IMR-90 (cell line): ENCODE results near the gene SMIM24. TPM values are rescaled to one million over a fixed set of nuclear protein-coding genes. Genes with fewer than 3 reads are reported as not detected.

Experiments used
- ATAC-seq: fragments of 200-7000 bp; cut with Tn5 transposase; 2 replicates; pipeline ENCODE4 v1.9.1; 2020; ENCODE audit warnings: low read depth, mild to moderate bottlenecking, moderate library complexity
- BruUV-seq: library from RNA; stranded (reverse); fragments of 400-500 nt; replicated peaks from 2 replicates; lab custom pipeline; 2021; lab: Mats Ljungman, UMichigan
- CTCF ChIA-PET: fragments of 300-600 bp; formaldehyde crosslinking; extraction: SDS; loops from one replicate; lab custom pipeline; 2021; ENCODE audit warnings: antibody characterized with exemption; lab: Yijun Ruan, JAX
- POLR2A ChIA-PET: fragments of 300-600 bp; sonication (Branson Sonifier 250); formaldehyde crosslinking; loops from one replicate; lab custom pipeline; 2022; ENCODE audit warnings: antibody characterized with exemption; ENCODE audit not compliant: unreplicated experiment; lab: Charles Lee
- DNase-seq: peaks from one replicate; pipeline ENCODE4 v3.0.0; 2013
- H2AFZ ChIP-seq: replicated peaks from 2 replicates; pipeline ENCODE3; 2013; ENCODE audit warnings: low read length, mild to moderate bottlenecking; ENCODE audit not compliant: poor library complexity
- H2AK5ac ChIP-seq: 2 replicates; pipeline ENCODE4 v1.6.1; 2013; ENCODE audit warnings: low read depth, low read length, inconsistent platforms
- H2AK9ac ChIP-seq: replicated peaks from 2 replicates; pipeline ENCODE3; 2013; ENCODE audit warnings: mild to moderate bottlenecking, low read depth, low read length, moderate library complexity; ENCODE audit not compliant: poor library complexity
- H2BK120ac ChIP-seq: 2 replicates; pipeline ENCODE4 v1.6.1; 2013; ENCODE audit warnings: low read depth, low read length, inconsistent platforms
- H2BK15ac ChIP-seq: 3 replicates; pipeline ENCODE4 v1.6.1; 2013; ENCODE audit warnings: low read depth, low read length, inconsistent platforms
- H2BK20ac ChIP-seq: 2 replicates; pipeline ENCODE4 v1.6.1; 2013; ENCODE audit warnings: low read depth, mild to moderate bottlenecking, inconsistent platforms, low read length, moderate library complexity
- H2BK5ac ChIP-seq: 2 replicates; pipeline ENCODE4 v1.6.1; 2013; ENCODE audit warnings: mild to moderate bottlenecking, low read depth, low read length, inconsistent platforms; ENCODE audit not compliant: poor library complexity, severe bottlenecking
- H3K14ac ChIP-seq: replicated peaks from 2 replicates; pipeline ENCODE4 v1.6.1; 2013; ENCODE audit warnings: low read depth, low read length, inconsistent platforms
- H3K18ac ChIP-seq: 2 replicates; pipeline ENCODE4 v1.6.1; 2013; ENCODE audit warnings: low read depth, low read length, control low read depth
- H3K23ac ChIP-seq: 2 replicates; pipeline ENCODE4 v1.6.1; 2013; ENCODE audit warnings: low read depth, low read length, inconsistent platforms
- H3K27ac ChIP-seq: 2 replicates; pipeline ENCODE4 v1.5.1; 2013; ENCODE audit warnings: mild to moderate bottlenecking, control low read depth, low read length; ENCODE audit not compliant: insufficient read depth
- H3K27me3 ChIP-seq: 2 replicates; pipeline ENCODE4 v1.6.1; 2013; ENCODE audit warnings: low read length; ENCODE audit not compliant: control insufficient read depth, insufficient read depth
- H3K36me3 ChIP-seq: 2 replicates; pipeline ENCODE4 v1.6.1; 2013; ENCODE audit warnings: low read length, mixed read lengths; ENCODE audit not compliant: control insufficient read depth, insufficient read depth
- H3K4ac ChIP-seq: 2 replicates; pipeline ENCODE4 v1.6.1; 2013; ENCODE audit warnings: low read depth, low read length, inconsistent platforms
- H3K4me1 ChIP-seq: 2 replicates; pipeline ENCODE4 v1.6.1; 2013; ENCODE audit warnings: low read length, mixed read lengths; ENCODE audit not compliant: control insufficient read depth, insufficient read depth
- H3K4me2 ChIP-seq: 2 replicates; pipeline ENCODE4 v1.6.1; 2013; ENCODE audit warnings: low read depth, mild to moderate bottlenecking, control low read depth, low read length, moderate library complexity
- H3K4me3 ChIP-seq: 2 replicates; pipeline ENCODE4 v1.5.1; 2013; ENCODE audit warnings: low read depth, mild to moderate bottlenecking, control low read depth, low read length, moderate library complexity; ENCODE audit not compliant: insufficient read depth
- H3K56ac ChIP-seq: 2 replicates; pipeline ENCODE4 v1.6.1; 2013; ENCODE audit warnings: low read length, inconsistent platforms; ENCODE audit not compliant: insufficient read depth; ENCODE audit errors: extremely low read depth
- H3K79me1 ChIP-seq, 2 experiments: 2 replicates each; pipeline ENCODE4 v1.6.1; 2013; ENCODE audit warnings: low read length in 2 of 2, inconsistent platforms in 1 of 2, low read depth in 1 of 2
- H3K9ac ChIP-seq: 2 replicates; pipeline ENCODE4 v1.6.1; 2013; ENCODE audit warnings: low read depth, low read length, control low read depth
- H3K9me1 ChIP-seq: 2 replicates; pipeline ENCODE4 v1.6.1; 2013; ENCODE audit warnings: low read length, inconsistent platforms; ENCODE audit not compliant: insufficient read depth
- H3K9me3 ChIP-seq: 2 replicates; pipeline ENCODE4 v1.6.1; 2013; ENCODE audit warnings: low read length; ENCODE audit not compliant: control insufficient read depth, insufficient read depth
- H4K20me1 ChIP-seq: 2 replicates; pipeline ENCODE4 v1.6.1; 2013; ENCODE audit warnings: low read length, inconsistent platforms; ENCODE audit not compliant: insufficient read depth
- H4K5ac ChIP-seq: 2 replicates; pipeline ENCODE4 v1.6.1; 2013; ENCODE audit warnings: mild to moderate bottlenecking, low read depth, low read length, control low read depth
- H4K8ac ChIP-seq, 2 experiments: 2 replicates each; pipeline ENCODE4 v1.6.1; 2013; ENCODE audit warnings: low read depth in 2 of 2, low read length in 2 of 2, control low read depth in 1 of 2, inconsistent platforms in 1 of 2
- H4K91ac ChIP-seq: 2 replicates; pipeline ENCODE4 v1.6.1; 2013; ENCODE audit warnings: low read depth, low read length, inconsistent platforms; ENCODE audit not compliant: insufficient read depth
- FOS ChIP-seq: fragments of 150-350 bp; IDR thresholded peaks from 2 replicates; pipeline ENCODE4 v1.6.1; 2016; ENCODE audit warnings: low read depth, low read length
- MAFK ChIP-seq: IDR thresholded peaks from 2 replicates; pipeline ENCODE4 v1.6.1; 2012; ENCODE audit warnings: low read depth, low read length, improper control_type of control experiment
- POLR2A ChIP-seq: IDR thresholded peaks from 2 replicates; pipeline ENCODE4 v1.6.1; 2012; ENCODE audit warnings: mild to moderate bottlenecking, low read depth, low read length
- RAD21 ChIP-seq: IDR thresholded peaks from 2 replicates; pipeline ENCODE4 v1.6.1; 2012; ENCODE audit warnings: low read length, improper control_type of control experiment
- WGBS, 2 experiments: methylation state at CpG; one replicate each; pipeline versions ENCODE4 v1.1.5 to v1.1.7; 2013; ENCODE audit warnings: missing lambda C conversion rate in 2 of 2; ENCODE audit not compliant: insufficient read length in 1 of 2; ENCODE audit errors: extremely low coverage in 2 of 2; 5-methylcytosine and 5-hydroxymethylcytosine counted together
- dilution Hi-C: fragments of 300-500 bp; cut with HindIII; formaldehyde crosslinking; loops from one replicate; pipeline ENCODE4 v1.14.3; 2018; ENCODE audit warnings: low sequenced_read_pairs; ENCODE audit not compliant: unreplicated experiment
- in situ Hi-C: fragments of 300-500 bp; cut with MboI; formaldehyde crosslinking; loops from 3 replicates; pipeline ENCODE4 v1.14.3; 2019; ENCODE audit warnings: low sequenced_read_pairs, inconsistent platforms, mixed read lengths
- intact Hi-C: fragments of 100-400 bp; cut with micrococcal nuclease; formaldehyde crosslinking; loops from 2 replicates; pipeline ENCODE4 v1.10.0; 2022
- polyA plus RNA-seq, 3 experiments: library from polyadenylated mRNA; depleted of rRNA; stranded (reverse); fragments of >200 nt; gene quantifications; 2 replicates each; pipeline ENCODE4 v1.2.3, GENCODE V29; 2012; ENCODE audit warnings: low replicate concordance in 1 of 3
- total RNA-seq: library from RNA; depleted of rRNA; stranded (reverse); fragments of >200 nt; gene quantifications from 2 replicates; pipeline ENCODE4 v1.2.3, GENCODE V29; 2012

Gene SMIM24
- total and polyA plus RNA-seq, 2 of the 4 experiments (the other 2 are of a cell fraction): not detected

- Histone ChIP-seq H3K56ac (no peak overlapping the region), H3K27me3 (no peaks in the 10 kb centered on the region), H3K9me3 (no peaks in the 10 kb centered on the region), H3K36me3 (peaks cover 54% of the 10 kb centered on the region), H3K9ac (no peak overlapping the region; the same call in 1 of the 2 replicates), H3K23ac (no peak overlapping the region), H3K18ac (no peak overlapping the region), H3K4me3 (no peak overlapping the region), H3K4me1 (peaks cover 29% of the 10 kb centered on the region), H2BK20ac (no peak overlapping the region), H2AK9ac (peak overlapping the region; percentile 66), H4K20me1 (peaks cover 52% of the 10 kb centered on the region), H2AK5ac (peak overlapping the region; percentile 80), H4K91ac (no peak overlapping the region; the same call in 1 of the 2 replicates), H3K4ac (peak overlapping the region; percentile 79), H2BK120ac (0 out of 2 replicates have a peak overlapping the region, but pooled peaks have one; percentile 23), H3K14ac (0 out of 2 replicates have a peak overlapping the region, but pooled peaks have one; percentile 21), H2AFZ (no peak overlapping the region), H2BK15ac (no peak overlapping the region), H4K5ac (no peak overlapping the region), H2BK5ac (peak overlapping the region; percentile 12), H3K4me2 (no peak overlapping the region), H3K79me1 (peaks cover 44 to 85% of the 10 kb centered on the region in 2 experiments), H3K9me1 (peaks cover 12% of the 10 kb centered on the region), H4K8ac (peak overlapping the region in 1 of 2 experiments; percentile 40; a peak in 1 of 4 replicates), H3K27ac (no peak overlapping the region)
- ChIA-PET CTCF (no interaction called here), POLR2A (no interaction called here)
- dilution Hi-C loops: no loop called here
- WGBS, 2 experiments: no CpG with 5 or more reads among the region's 18 CpGs
- intact Hi-C loops: no loop called here
- in situ Hi-C loops: no loop called here
- no TSS peak for BruUV-seq
- TF ChIP-seq RAD21: no peak
- no peak for TF ChIP-seq MAFK
- TF ChIP-seq POLR2A: no peak
- no peak for TF ChIP-seq FOS
- DNase-seq: no peak
- ATAC-seq: no peak
These were observed 23.3 kb downstream of the SMIM24 start for GRCh38 chr19:3456925-3457527.
